GM21786 (cell line): ENCODE data around the gene EIF2S1.
"Not testable (repeated sequence)": the region's sequence is repeated elsewhere in the genome, so short reads cannot be mapped to it uniquely, and the experiment has no call there.

Experiments
- ATAC-seq: cut with Tn5 transposase; IDR thresholded peaks from one replicate; pipeline ENCODE4 v1.9.1; 2021; ENCODE audit not compliant: unreplicated experiment

Gene EIF2S1

DNA sequence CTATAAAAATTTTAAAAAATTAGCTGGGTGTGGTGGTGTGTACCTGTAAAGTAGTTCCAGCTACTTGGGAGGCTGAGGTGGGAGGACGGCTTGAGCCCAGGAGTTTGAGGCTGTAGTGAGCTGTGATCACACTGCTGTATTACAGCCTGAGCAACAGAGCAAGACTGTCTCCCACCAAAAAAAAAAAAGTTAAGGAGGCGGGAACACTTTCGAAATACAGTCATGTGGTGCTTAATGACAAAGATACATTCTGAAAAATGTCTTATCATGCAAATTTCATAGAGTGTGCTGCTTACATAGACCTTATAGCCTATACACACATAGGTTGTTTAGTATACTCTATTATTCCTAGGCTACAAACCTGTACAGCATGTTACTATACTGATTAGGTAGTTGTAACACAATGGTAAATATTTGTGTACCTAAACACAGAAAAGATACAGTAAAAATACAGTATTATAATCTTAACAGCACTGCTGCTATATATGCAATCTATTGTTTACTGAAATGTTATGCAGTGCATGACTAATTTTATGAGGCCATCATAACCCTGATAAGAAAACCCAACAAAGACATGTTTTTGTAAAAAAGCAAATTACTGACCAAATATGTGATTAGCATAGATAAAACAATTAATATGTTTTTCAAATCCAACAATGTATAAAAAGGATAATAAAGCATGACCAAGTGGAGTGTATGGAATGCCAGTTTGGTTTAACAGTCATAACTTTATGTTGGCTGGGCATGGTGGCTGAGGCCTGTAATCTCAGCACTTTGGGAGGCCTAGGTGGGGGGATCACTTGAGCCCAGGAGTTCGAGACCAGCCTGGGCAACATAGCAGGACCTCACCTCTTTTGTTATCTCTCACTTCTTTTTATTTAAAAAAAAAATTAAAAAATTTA lies 11.4 kb downstream of the EIF2S1 start:
- ATAC-seq, result no peak

DNA sequence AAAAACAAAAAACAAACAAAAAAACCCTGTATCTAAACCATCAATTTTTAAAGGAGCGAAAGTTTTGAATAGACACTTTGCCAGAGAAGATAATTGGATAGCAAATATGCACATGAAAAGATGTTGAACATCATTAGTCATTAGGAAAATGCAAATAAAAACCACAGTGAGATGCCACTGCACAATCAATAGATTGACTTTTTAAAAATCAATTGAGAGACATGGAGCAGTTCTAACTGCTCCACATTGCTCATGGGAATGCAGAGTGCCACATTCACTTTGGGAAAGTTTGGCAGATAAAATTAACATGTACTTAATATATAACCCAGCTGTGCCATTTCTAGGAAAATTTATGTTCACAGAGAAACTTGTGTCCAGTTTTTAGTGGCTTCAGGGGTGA lies 12.7 kb downstream of the EIF2S1 start:
- ATAC-seq, result no peak

DNA sequence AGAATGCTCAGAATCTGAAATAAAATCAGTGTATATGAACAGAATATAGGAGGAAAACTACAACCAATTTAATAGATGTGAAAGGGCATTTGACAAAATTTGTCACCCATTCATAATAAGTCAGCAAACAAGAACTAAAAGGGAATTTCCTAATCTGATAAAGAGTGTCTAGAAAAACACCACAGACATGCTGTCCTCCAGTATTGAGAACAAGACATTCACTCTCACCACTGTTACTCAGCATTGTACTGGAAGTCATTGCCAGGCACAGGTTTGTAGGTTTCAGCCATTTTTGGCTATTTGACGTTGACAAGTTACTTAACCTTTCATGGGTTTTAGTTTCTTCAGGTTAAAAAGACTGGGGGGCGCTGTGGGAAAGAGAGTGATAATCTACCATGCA lies 13.2 kb downstream of the EIF2S1 start:
- no peak for ATAC-seq

DNA sequence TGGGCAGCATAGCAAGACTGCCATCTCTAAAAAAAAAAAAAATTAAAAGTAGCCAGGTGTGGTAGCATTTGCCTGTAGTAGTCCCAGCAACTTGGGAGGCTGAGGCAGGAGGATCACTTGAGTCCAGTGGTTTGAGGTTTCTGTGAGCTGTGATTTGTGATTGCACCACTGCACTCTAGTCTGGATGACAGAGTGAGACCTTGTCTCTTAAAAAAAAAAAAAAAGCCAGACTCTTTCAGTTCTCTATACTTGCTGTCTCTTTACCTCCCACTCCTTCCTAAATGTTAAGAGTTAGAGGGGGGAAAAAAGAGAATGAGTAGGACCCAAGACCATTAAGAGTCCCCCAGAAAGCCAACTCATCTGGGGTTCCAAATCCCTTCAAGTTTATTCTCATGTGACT lies 17.8 kb downstream of the EIF2S1 start:
- ATAC-seq, result no peak

DNA sequence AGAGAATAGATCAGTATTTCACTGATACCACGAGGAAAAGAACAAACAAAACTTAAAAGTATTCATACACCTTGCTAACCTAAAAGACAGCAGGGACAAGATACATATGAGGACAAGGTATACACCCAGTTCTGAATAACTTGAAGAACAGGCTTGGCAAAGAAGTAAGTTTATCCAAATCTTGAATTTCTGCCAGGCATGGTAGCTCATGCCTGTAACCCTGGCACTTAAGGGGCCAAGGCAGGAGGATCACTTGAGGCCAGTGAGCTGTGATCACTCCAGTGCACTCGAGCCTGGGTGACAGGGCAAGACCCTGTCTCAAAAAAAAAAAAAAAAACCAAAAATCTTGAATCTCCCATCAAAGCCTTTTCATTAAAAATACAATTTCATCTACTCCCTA lies 25.0 kb downstream of the EIF2S1 start:
- ATAC-seq, result no peak

DNA sequence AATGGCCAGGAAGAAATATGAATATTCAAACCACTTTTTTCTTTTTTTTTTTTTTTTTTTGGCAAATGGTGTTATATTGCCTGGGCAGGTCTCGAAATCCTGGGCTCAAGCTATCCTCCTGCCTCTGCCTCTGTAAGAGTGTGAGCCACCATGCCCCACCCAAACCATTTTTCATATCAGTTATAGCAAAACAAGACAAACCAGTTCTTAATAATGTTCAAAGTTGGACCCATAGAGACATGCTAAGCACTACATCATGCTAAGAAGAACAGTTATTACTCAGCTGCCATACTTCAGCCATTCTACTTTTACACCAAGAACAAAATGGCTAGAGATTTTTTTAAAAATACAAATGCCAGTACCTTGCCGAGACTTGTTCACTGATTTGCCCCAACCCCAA lies 25.5 kb downstream of the EIF2S1 start:
- ATAC-seq, result no peak

DNA sequence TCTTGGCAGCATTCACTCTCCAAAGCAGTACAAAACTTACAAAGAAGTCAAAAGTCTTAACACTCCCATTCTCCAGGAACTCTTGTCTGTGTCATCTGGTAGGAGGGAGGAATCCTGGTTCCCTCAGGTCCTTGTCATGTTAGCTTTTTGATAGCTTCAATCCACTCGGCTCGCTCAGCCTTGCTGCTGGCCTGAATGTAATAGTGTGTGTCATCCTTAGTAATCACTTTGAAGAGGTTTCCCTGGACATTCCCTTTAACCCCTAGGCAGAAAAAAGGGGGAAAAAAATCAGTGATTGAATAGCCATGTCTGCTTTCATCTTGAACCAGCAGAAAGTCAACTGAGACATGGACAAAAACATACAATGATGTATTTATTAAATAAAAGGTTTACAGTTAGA lies 27.1 kb downstream of the EIF2S1 start:
- ATAC-seq, result no peak

DNA sequence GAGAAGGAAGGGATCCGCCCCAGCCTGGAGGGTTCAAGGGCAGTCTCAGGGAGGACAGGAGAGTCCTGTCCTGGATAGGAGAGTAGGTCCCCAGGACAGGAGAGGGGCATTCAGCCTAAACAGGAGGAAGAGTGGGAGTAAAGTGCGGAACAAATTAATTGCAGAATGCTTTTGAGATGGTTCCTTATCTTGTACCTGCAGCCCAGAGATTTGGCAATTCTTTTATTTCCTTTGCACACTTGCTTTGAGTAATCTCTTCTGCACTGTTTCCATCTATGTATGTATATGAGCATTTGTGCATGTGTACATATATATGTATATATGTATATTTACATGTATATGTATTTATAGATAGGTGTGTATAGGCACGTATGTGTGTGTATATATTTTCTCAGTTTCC lies 29.1 kb downstream of the EIF2S1 start:
- ATAC-seq, result no peak

DNA sequence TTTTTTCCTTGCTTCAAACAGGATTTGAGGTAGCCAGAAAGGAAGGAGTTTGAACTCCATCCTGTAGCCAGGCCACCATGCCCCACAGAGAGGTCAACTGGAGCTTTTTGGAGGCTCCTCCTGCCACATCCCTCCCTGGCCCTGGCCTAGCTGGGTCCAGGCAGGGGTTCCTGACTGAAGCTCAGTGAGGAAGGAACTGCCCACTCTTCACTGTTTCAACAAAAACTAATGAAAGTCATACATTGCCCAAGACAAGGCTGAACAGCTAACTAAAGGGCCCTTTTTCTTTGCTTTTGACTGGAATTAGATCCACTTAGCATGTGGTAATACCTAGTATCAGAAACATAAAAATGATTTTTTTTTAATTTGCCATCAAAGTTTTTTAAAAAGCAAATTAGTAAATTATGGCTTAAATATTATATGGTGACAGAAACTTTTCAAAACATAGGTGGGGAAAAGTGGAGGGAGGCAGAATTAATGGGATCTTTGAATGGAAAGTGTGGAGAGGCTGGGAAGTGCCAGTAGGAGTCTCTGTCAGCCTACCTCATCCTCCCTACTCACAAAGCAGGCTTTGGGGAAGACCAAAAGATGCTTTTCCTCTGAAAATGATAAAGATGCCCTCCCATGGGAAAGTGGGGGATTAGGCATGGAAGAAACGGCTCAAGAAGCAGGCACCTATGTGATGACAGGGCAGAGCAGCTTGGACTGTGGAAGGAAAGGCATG lies 29.8 kb downstream of the EIF2S1 start:
- ATAC-seq, result no peak

DNA sequence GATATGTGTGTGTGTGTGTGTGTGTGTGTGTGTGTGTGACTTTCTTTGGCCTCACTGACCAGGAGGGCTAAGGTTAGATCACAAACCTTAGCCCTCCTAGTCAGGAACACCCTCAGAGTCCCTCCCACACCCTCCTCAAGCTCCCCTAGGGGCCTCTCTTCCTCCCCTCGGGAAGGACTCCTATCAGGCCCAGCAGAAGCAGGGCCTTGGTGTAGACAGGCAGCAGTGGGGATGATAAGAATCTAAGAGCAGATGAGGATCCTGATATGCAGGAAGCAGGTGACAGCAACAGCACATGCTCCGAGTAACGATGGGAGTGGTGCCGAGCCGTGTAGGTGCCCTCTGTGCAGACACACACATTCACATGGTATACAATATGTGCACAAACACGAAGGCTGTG lies 31.1 kb downstream of the EIF2S1 start:
- ATAC-seq, result no peak

DNA sequence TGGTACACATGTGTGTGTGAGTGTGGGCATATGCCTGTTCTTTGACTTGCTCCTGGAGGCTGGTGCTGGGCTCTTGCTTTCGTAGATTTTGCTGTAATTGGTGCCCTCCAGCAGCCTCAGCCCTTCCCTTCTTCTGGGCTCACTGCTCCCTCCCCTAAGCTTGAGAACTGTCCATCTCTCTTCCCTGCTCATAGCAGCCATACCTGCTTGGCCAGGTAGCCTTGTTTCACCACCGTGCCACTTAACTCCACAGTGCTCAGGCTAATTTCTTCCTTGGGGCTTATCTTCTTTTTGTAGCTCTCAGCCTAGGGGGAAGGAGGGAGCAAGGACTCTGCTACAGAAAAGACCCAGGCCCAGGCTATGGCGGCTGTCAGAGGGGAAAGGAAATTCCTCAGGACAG lies 32.0 kb downstream of the EIF2S1 start:
- ATAC-seq, result no peak

DNA sequence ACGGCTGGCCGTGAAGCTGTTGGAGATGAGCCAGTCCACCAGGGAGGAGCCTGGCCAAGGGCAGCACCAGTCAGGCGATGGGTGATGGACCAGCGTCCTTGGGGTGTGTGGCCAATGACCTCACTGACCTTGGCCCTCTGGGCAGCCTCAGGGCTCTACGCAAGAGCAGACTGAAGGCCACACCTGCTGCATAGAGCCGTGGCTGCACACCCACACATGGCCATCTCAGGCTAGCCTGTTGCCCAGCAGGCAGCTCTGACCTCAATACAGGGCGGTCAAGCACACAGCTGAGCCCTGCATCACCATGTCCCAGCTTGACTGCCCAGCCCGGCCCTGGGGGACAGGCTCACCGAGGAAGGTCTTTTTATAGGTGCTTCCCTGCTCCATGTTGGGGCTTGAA lies 32.7 kb downstream of the EIF2S1 start:
- ATAC-seq, result no peak

DNA sequence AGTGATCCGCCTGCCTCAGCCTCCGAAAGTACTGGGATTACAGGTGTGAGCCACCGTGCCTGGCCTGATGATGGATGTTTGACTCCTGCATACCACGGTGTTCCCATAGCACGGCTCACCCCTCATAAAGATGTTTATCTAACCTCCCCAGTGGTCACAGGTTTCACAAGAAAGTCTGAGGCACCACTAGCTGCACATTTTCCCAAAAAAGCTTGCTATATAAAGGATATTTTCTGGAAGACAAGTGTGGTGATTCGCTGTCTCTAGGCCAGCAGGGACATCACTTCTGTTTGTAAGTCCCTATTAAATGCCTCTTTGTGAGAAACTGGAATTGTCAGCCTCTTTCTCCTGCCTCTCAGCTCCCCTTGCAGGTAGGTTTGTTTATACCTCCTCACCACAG lies 33.6 kb downstream of the EIF2S1 start:
- no peak for ATAC-seq

DNA sequence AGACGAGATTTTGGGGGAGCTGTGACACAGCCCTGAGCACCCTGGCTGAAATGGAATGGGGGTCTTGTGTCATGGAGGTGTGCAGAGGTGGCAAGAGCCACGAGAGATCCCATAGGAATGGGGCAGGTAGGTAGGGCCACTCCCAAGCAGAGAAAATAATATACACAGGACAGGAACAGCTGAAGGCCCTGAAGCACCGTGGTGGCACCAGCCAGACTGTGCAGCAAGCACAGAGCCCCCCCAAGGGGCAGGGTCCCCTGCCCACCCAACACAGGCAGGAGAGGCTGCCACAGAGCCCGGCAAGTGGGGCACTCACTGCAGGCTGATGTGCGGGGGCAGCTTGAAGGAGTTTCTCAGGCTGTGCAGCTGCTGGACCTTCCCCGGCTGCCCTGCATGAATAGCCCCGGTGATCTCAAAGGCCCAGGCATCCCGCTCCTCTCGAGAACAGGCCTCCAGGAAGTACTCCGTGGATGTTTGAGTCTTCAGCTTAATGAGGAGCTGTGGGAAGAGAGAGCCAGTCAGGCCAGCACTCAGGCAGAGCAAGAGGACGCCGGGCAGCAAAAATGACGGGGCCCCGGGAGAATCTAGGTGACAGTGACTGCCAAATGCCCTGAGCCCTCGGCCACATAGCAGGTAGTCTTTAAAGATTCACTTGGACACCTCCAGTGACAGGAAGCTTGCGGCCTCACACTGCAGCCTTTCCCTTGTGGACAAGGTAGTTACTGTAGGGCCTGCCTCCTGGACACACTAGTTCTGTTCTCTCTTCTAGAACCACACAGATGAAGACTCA lies 35.2 kb downstream of the EIF2S1 start:
- ATAC-seq, result no peak

DNA sequence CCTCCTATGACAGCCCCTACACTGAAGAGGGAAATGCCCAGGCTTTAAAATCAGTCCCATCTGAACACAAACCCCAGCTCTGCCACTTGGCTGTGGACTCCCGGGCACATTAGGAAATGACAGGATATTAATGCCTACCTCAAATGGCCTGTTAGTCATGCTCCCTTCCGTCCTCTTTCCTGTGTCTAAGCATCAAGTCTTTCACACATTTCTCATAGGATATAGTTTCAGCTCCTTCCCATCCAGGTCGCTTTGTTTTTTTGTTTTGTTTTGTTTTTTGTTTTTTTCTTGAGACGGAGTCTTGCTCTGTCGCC lies 35.7 kb downstream of the EIF2S1 start:
- no peak for ATAC-seq

DNA sequence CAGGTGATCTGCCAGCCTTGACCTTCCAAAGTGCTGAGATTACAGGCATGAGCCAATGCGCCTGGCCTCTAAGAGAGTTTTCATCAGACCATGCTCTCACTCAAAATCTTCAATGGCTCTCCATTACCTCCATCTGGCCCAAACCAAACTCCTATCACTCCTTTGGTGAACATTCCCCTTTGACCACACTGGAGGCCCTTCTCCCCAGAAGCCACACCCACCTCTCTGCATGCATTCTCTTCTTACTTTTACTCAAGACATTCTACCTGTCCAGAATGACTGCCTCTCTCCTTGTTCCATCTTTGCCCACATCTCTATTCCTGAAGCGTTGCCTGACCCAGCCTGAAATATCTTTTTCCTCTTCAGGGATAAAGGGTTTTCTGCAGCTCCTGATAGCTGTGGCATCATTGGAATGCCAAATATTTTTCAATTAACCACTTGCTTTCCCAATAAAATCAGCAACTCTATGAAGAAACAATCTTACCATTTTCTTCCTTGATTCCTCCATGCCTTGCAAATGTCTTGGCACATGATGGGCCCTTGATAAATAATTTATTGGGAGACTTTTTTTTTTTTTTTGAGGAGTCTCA lies 36.3 kb downstream of the EIF2S1 start:
- no peak for ATAC-seq

DNA sequence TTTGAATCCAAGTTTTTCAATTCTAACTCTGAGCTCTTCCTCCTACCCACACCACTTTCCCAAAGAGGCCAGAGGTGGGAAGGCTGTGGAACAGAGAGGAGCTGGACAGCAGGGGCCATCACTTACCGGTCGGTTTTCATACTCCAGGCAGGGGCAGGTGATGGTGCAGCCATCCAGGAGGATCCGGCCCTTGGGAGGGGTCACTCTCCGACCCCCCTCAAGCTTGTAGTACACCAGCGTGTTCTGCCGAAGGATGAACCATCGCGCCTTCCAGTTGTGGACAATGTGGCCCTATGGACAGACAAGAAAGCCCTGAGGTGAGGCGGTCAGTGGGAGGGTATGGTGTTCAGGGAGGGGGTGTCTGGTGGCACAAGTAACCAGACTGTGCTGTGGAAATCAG lies 37.4 kb downstream of the EIF2S1 start:
- no peak for ATAC-seq

DNA sequence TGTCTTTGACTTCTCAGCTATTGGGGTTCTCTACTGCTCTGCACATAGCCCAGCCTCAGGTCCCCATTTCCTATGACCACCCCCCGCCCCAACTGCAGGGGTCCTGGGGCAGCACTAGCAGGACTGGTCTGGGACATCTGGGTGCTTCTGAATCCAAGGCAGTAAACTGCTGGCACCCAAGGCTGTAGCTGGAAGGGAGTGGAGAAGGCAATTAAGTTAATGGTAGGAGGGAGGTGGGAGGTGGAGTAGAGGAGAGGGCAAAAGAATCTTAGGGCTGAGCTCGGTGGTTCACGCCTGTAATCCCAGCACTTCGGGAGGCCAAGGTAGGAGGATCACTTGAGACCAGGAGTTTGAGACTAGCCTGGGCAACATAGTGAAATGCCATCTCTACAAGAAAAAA lies 40.3 kb downstream of the EIF2S1 start:
- no peak for ATAC-seq

DNA sequence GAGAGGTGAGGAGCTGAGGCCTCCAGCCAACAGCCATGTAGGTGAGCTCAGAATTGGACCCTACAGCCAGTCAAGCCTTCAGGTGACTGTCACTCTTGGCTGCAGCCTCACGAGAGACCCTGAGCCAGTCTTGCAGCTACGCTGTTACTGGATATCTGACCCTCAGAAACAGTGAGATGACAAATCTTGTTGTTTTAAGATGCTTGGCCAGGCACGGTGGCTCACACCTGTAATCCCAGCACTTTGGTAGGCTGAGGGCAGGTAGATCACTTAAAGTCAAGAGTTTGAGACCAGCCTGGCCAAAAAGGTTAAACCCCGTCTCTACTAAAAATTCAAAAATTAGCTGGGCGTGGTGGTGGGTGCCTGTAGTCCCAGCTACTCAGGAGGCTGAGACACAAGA lies 45.6 kb downstream of the EIF2S1 start:
- no peak for ATAC-seq

DNA sequence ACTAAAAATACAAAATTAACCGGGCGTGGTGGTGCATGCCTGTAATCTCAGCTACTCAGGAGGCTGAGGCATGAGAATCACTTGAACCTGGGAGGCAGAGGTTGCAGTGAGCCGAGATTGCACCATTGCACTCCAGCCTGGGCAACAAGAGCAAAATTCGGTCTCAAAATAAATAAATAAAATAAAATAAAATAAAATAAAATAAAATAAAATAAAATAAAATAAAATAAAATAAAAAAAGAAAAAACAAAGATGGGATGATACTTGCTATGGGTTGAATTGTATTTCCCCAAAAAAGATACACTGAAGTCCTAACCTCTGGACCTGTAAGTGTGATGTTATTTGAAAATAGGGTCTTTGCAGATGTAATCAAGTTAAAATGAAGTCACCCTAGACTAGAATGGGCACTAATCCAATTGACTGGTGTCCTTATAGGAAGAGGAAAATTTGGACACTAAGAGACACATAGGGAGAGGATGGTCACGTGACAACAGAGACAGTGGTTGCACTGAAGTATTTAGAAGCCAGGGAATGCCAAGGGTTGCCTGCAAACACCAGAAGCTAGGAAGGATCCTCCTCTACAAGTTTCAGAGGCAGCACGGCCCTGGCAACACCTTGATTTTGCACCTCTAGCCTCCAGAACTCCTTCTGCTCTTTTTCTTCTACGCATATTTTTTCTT lies 48.1 kb downstream of the EIF2S1 start:
- not testable (repeated sequence) for ATAC-seq

DNA sequence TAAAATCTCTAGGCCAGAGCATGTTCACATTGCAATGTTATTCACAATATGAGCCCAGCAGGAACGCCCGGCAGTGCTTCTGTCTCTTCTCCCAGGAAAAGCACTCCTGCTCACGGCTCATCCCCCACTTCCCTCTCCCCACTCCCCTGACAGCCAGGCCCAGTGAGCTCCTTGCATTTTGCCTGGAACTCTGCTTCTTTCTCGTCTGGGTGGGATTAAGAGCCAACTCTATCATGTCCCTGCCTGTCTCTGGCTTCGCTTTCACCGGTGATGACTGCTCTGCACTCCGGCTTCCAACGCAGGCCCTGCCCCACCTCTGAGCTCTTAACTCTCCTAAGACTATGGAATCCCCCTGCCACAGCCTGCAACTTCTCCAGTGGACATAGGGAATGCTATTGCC lies 49.3 kb downstream of the EIF2S1 start:
- no peak for ATAC-seq
